Small intestine (tissue), 7 donors: Measurements from ENCODE around the gene RSAD1. TPM values are rescaled to one million over a fixed set of nuclear protein-coding genes. Genes with fewer than 3 reads are reported as not detected.

Source experiments
- DNase-seq, 2 donors: peaks; one replicate each; pipeline versions ENCODE4 v3.0.0 to v3.0.0-alpha.2; 2013
- FAIRE-seq: peaks from 2 replicates; lab custom pipeline; 2012; peaks lifted over from hg19 to GRCh38; lab: Jason Lieb, UNC
- H3K27ac ChIP-seq, 3 donors: one replicate each; pipeline ENCODE4 v1.5.1; 2013; ENCODE audit warnings: low read length in 2 of 3, mild to moderate bottlenecking in 2 of 3, control low read depth in 1 of 3, inconsistent platforms in 1 of 3, low read depth in 1 of 3, moderate library complexity in 1 of 3
- H3K27me3 ChIP-seq, 3 donors: one replicate each; pipeline ENCODE4 v1.6.1; 2013; ENCODE audit warnings: low read length in 3 of 3, inconsistent platforms in 1 of 3; ENCODE audit not compliant: control insufficient read depth in 3 of 3, insufficient read depth in 3 of 3
- H3K36me3 ChIP-seq, 3 donors: one replicate each; pipeline ENCODE4 v1.6.1; 2013; ENCODE audit warnings: low read length in 3 of 3, inconsistent platforms in 1 of 3, low read depth in 1 of 3, mild to moderate bottlenecking in 1 of 3, moderate library complexity in 1 of 3; ENCODE audit not compliant: control insufficient read depth in 3 of 3, insufficient read depth in 2 of 3
- H3K4me1 ChIP-seq, 3 donors: one replicate each; pipeline ENCODE4 v1.6.1; 2013; ENCODE audit warnings: low read length in 2 of 3, inconsistent platforms in 1 of 3, low read depth in 1 of 3, mild to moderate bottlenecking in 1 of 3, moderate library complexity in 1 of 3; ENCODE audit not compliant: control insufficient read depth in 3 of 3, insufficient read depth in 2 of 3
- H3K4me3 ChIP-seq, 3 donors: one replicate each; pipeline ENCODE4 v1.5.1; 2013; ENCODE audit warnings: low read length in 3 of 3, control low read depth in 1 of 3, inconsistent platforms in 1 of 3, low read depth in 1 of 3, mild to moderate bottlenecking in 1 of 3, moderate library complexity in 1 of 3
- H3K9me3 ChIP-seq, 2 donors: one replicate each; pipeline ENCODE4 v1.6.1; 2013; ENCODE audit warnings: low read depth in 1 of 2, low read length in 1 of 2; ENCODE audit not compliant: control insufficient read depth in 2 of 2, insufficient read depth in 1 of 2
- WGBS, 3 donors: extraction: QIAGEN DNeasy Blood & Tissue Kit; methylation state at CpG; one replicate each; pipeline ENCODE4 v1.1.7; 2013; 5-methylcytosine and 5-hydroxymethylcytosine counted together
- polyA plus RNA-seq, 4 donors: library from polyadenylated mRNA; stranded (reverse) in 3 of 4; unstranded in 1 of 4; fragments of 200-250 nt in 3 of 4; fragments of 120-200 nt in 1 of 4; gene quantifications; one replicate each; pipeline versions ENCODE4 v1.2.1 to v1.2.3, GENCODE V29; 2013
- donor health status: healthy with polysubstance abuse.
- donor health status: control.
- donor health status: control.
- donor health status: Bipolar disorder and iron deficiency.
- donor health status: healthy.

RSAD1 gene
- polyA plus RNA-seq, 4 donors, result 18.1 to 36.4 (median 19.5) TPM

- 50 to 78% (median 70%) methylated on average over 4 of the region's 4 CpGs for WGBS, 3 donors
- Histone ChIP-seq H3K36me3 (no peaks in the 10 kb centered on the region), H3K27me3 (peaks cover 0 to 5% (median 5%) of the 10 kb centered on the region in 3 donors), H3K4me3 (no peak overlapping the region), H3K4me1 (peaks cover 0 to 12% (median 2%) of the 10 kb centered on the region in 3 donors), H3K27ac (no peak overlapping the region), H3K9me3 (no peaks in the 10 kb centered on the region)
- FAIRE-seq (no peak), DNase-seq (no peak)
Observed at GRCh38 chr17:50527949-50528474, 49.4 kb downstream of the RSAD1 start.

DNA sequence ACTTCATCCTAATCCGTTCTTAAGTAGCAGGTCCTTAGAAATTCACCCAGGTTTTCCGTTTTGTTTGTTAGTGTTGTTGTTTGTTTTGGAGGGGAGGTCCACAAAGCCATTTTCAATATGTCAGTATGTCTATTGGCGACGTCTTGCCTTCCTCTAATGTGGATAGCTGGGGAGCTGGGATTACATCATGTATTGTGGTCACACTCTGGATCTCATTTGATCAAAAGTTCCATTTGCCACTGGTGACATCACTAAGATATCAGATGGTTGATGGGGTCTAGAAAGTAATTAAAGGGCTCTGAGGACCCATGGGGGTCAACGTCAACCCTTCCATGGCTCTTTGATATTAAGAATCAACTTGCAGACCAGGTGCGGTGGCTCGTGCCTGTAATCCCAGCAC lies 51.2 kb downstream of the RSAD1 start:
- Histone ChIP-seq H3K4me1 (peaks cover 0 to 29% (median 2%) of the 10 kb centered on the region in 3 donors), H3K9me3 (no peaks in the 10 kb centered on the region), H3K36me3 (no peaks in the 10 kb centered on the region), H3K27ac (no peak overlapping the region), H3K27me3 (peaks cover 0 to 11% (median 7%) of the 10 kb centered on the region in 3 donors), H3K4me3 (no peak overlapping the region)
- DNase-seq (no peak), FAIRE-seq (no peak)
- 90 to 96% (median 91%) methylated on average over 7 of the region's 7 CpGs for WGBS, 3 donors

GRCh38 chr17:50531428-50532025 lies 52.9 kb downstream of the RSAD1 start:
- peaks cover 0 to 11% (median 7%) of the 10 kb centered on the region in 3 donors for H3K27me3 ChIP-seq
- 20 to 58% (median 38%) methylated on average over 6 of the region's 6 CpGs for WGBS, 3 donors
- H3K4me3 ChIP-seq, result no peak overlapping the region
- peaks cover 0 to 5% (median 0%) of the 10 kb centered on the region in 3 donors for H3K36me3 ChIP-seq
- peak overlapping the region in 1 of 3 donors; percentile 32 for H3K27ac ChIP-seq
- no peak for FAIRE-seq
- peaks cover 0 to 29% (median 2%) of the 10 kb centered on the region in 3 donors for H3K4me1 ChIP-seq
- no peak for DNase-seq
- H3K9me3 ChIP-seq, result no peaks in the 10 kb centered on the region

DNA sequence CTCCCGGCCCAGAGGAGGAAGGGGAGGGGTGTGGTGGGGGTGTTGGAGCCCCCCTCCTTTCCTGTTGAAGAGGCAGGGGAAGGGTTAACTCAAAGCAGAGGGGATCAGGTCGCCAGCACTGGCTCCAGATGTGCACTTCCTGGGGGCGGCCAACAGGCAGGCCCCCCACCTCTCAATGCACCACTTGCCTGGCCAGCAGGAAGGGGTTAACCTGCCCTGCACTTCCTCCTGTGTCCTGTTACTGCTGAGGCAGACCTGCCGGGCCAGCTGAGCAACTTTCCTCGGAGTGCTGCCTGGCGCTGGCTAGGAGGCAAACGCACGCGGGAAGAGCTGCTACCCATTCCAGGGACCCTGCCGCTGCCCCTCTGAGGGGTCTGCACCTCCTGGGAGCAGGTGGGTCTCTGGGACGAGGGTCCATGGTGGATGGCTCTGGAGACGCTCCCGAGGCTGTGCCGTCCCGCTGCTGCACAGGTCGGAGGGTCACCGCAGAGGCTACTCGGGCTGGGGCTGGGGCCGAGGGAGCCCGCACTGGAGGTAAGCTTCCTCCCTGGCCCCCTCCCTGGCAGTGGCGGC lies 53.9 kb downstream of the RSAD1 start, which contains the start of gene EPN3:
EPN3 (plus strand) TSS at position 284 of the 573 bp plus-strand sequence. CDS start 3,822 bp downstream, outside the sequence.
- Histone ChIP-seq H3K27me3 (peaks cover 0 to 11% (median 7%) of the 10 kb centered on the region in 3 donors), H3K27ac (peak within 1 kb of the TSS; percentile 15 to 85 (median 16)), H3K4me1 (peaks cover 0 to 31% (median 2%) of the 10 kb centered on the region in 3 donors), H3K4me3 (peak within 1 kb of the TSS; percentile 34 to 57 (median 37)), H3K9me3 (no peaks in the 10 kb centered on the region), H3K36me3 (peaks cover 0 to 6% (median 0%) of the 10 kb centered on the region in 3 donors)
- DNase-seq (peak; percentile 78 to 81), FAIRE-seq (no peak)
- 1 to 4% (median 2%) methylated on average over 20 to 21 of the region's 21 CpGs for WGBS, 3 donors

- 8 to 14% (median 9%) methylated on average over 5 of the region's 5 CpGs for WGBS, 3 donors
- peak in 1 of 2 donors; percentile 40 for DNase-seq
- Histone ChIP-seq H3K36me3 (peaks cover 0 to 11% (median 0%) of the 10 kb centered on the region in 3 donors), H3K27me3 (peaks cover 0 to 11% (median 7%) of the 10 kb centered on the region in 3 donors), H3K4me1 (peaks cover 0 to 38% (median 2%) of the 10 kb centered on the region in 3 donors), H3K9me3 (no peaks in the 10 kb centered on the region), H3K4me3 (peak overlapping the region; percentile 9 to 57 (median 37)), H3K27ac (peak overlapping the region in 2 of 3 donors; percentile 16 to 85)
- no peak for FAIRE-seq
Observed at GRCh38 chr17:50533185-50533584, 54.5 kb downstream of the RSAD1 start.

DNA sequence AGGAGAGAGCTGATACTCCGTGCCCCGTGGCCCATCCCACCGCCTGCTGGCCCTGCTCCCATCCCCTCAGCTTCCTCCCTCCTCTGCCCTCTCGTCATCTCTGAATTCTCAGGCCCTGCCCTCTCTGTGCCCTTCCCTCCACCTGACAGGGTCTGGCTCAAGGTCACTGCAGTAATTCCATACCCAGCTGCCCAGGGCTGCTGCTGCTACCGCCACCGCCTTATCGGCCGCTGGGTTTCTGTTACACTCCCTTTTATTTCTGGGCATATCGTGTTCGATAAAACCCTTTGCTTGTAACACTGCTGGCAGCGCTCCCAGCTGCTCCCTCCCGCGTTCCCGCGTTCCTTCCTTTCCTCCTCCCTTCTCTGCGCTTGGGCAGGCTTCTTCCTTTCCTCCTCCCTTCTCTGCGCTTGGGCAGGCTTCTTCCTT lies 55.1 kb downstream of the RSAD1 start:
- DNase-seq (peak; percentile 54 to 94), FAIRE-seq (no peak)
- peaks cover 0 to 43% (median 2%) of the 10 kb centered on the region in 3 donors for H3K4me1 ChIP-seq
- 1 to 3% (median 2%) methylated on average over 17 of the region's 17 CpGs for WGBS, 3 donors
- peak overlapping the region; percentile 9 to 57 (median 37) for H3K4me3 ChIP-seq
- H3K27me3 ChIP-seq, result peaks cover 0 to 11% (median 7%) of the 10 kb centered on the region in 3 donors
- H3K27ac ChIP-seq, result peak overlapping the region in 2 of 3 donors; percentile 81 to 85
- peaks cover 0 to 11% (median 0%) of the 10 kb centered on the region in 3 donors for H3K36me3 ChIP-seq
- H3K9me3 ChIP-seq, result no peaks in the 10 kb centered on the region

DNA sequence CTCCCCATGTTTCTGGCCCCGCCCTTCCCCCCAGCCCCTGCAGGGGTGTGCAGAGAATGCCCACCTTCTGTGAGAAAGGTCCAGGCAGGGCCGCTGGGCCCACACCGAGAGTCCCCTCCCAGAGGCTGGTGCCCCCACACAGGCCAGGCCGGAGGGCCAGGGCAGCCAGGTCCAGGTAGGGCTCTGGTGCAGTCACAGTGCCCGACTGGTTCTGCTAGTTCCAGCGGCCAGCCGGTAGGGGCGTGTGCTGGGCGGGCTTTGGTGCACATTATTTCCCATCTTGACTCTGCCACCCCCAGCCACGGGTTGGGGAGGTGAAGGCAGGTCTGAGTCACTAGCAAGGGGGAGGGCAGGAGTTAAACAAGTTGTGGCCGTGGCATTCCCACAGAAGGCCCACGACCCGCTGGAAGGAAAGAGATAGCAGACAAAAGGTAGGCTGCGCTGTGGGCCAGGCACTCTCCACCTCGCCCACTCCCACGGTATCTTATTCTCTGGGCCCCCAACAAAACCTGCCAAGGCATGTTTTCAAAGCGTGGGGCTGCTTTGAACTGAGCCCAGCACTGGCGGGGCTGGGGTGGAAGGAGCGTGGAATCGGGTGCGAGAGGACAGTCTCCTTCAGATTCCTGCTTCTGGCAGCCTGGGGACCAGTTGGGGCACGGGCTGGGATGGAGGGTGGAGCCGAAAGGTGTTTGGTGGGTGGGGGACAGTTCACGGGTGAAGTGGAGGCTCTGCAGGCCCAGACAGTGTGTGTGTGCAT lies 55.7 kb downstream of the RSAD1 start:
- peaks cover 0 to 11% (median 7%) of the 10 kb centered on the region in 3 donors for H3K27me3 ChIP-seq
- peaks cover 0 to 11% (median 0%) of the 10 kb centered on the region in 3 donors for H3K36me3 ChIP-seq
- DNase-seq, result peak; percentile 69 to 84
- H3K4me1 ChIP-seq, result peaks cover 0 to 47% (median 2%) of the 10 kb centered on the region in 3 donors
- FAIRE-seq, result no peak
- peak overlapping the region in 1 of 3 donors; percentile 37 for H3K4me3 ChIP-seq
- WGBS, 3 donors, result 9 to 47% (median 23%) methylated on average over 24 of the region's 24 CpGs
- H3K9me3 ChIP-seq, result no peaks in the 10 kb centered on the region
- H3K27ac ChIP-seq, result peak overlapping the region in 2 of 3 donors; percentile 81 to 85

GRCh38 chr17:50534979-50535326 lies 56.3 kb downstream of the RSAD1 start:
- DNase-seq (no peak), FAIRE-seq (no peak)
- H3K36me3 ChIP-seq, result peaks cover 0 to 13% (median 0%) of the 10 kb centered on the region in 3 donors
- peak overlapping the region in 1 of 3 donors; percentile 37 for H3K4me3 ChIP-seq
- H3K27ac ChIP-seq, result peak overlapping the region in 2 of 3 donors; percentile 81 to 85
- no peaks in the 10 kb centered on the region for H3K9me3 ChIP-seq
- peaks cover 0 to 52% (median 5%) of the 10 kb centered on the region in 3 donors for H3K4me1 ChIP-seq
- 62 to 87% (median 69%) methylated on average over 2 of the region's 2 CpGs for WGBS, 3 donors
- peaks cover 0 to 11% (median 7%) of the 10 kb centered on the region in 3 donors for H3K27me3 ChIP-seq
